Gastroesophageal sphincter (tissue), 4 donors: ENCODE results near the gene P3H2. TPM values are rescaled to one million over a fixed set of nuclear protein-coding genes. Genes with fewer than 3 reads are reported as not detected.

Source experiments
- ATAC-seq: fragments of 150-250 bp; one replicate; pipeline ENCODE4 v1.9.1; 2016; ENCODE audit warnings: mild to moderate bottlenecking, moderate library complexity
- H3K27ac ChIP-seq, 4 donors: fragments of 200-600 bp; sonication (generic) in 3 of 4; 1 replicate in 3 of 4; 2 replicates in 1 of 4; pipeline ENCODE4 v1.5.1; 2016 to 2019
- H3K27me3 ChIP-seq: fragments of 200-600 bp; sonication (generic); one replicate; pipeline ENCODE4 v1.5.1; 2019
- H3K36me3 ChIP-seq, 2 donors: fragments of 200-600 bp; sonication (generic); one replicate each; pipeline ENCODE4 v1.5.1; 2019; ENCODE audit warnings: control low read depth in 1 of 2
- H3K4me1 ChIP-seq, 3 donors: fragments of 200-600 bp; sonication (generic); 1 replicate in 2 of 3; 2 replicates in 1 of 3; pipeline ENCODE4 v1.5.1; 2016 to 2019; ENCODE audit warnings: control low read depth in 2 of 3
- H3K4me3 ChIP-seq, 2 donors: fragments of 200-600 bp; sonication (generic); one replicate each; pipeline ENCODE4 v1.5.1; 2019; ENCODE audit warnings: mild to moderate bottlenecking in 1 of 2, moderate library complexity in 1 of 2
- H3K9me3 ChIP-seq, 3 donors: fragments of 200-600 bp; sonication (generic); one replicate each; pipeline ENCODE4 v1.5.1; 2017 to 2019; ENCODE audit warnings: control low read depth in 2 of 3
- CTCF ChIP-seq, 4 experiments: fragments of 200-600 bp in 2 of 4; fragments of 450-650 bp in 2 of 4; sonication (generic) in 1 of 4; IDR thresholded peaks; one replicate each; pipeline ENCODE4 v1.5.1; 2017 to 2019; ENCODE audit warnings: antibody characterized with exemption in 4 of 4, mild to moderate bottlenecking in 2 of 4, moderate library complexity in 2 of 4
- EP300 ChIP-seq: sonication (generic); formaldehyde crosslinking; IDR thresholded peaks from one replicate; pipeline ENCODE4 v1.6.1; 2017; ENCODE audit warnings: antibody characterized with exemption, mild to moderate bottlenecking
- POLR2A ChIP-seq, 2 donors: fragments of 450-650 bp; IDR thresholded peaks; one replicate each; pipeline ENCODE4 v1.6.1; 2017; ENCODE audit warnings: antibody characterized with exemption in 2 of 2, mild to moderate bottlenecking in 2 of 2, moderate library complexity in 1 of 2
- POLR2AphosphoS5 ChIP-seq: sonication (generic); formaldehyde crosslinking; IDR thresholded peaks from one replicate; pipeline ENCODE4 v1.6.1; 2017; ENCODE audit warnings: antibody characterized with exemption
- WGBS, 2 donors: methylation state at CpG; one replicate each; pipeline ENCODE4 v1.1.5; 2018; ENCODE audit warnings: low coverage in 1 of 2; 5-methylcytosine and 5-hydroxymethylcytosine counted together
- total RNA-seq, 4 donors: library from RNA; depleted of rRNA; stranded (reverse); fragments of >200 nt; gene quantifications; one replicate each; pipeline ENCODE4 v1.1.0, GENCODE V29; 2016

The P3H2 gene
- total RNA-seq, 4 donors from 2014 or later, result 10.6 to 55.9 (median 36.2) TPM

- 88% methylated on average over 2 to 3 of the region's 3 CpGs for WGBS, 2 donors
- H3K36me3 ChIP-seq, result no peaks in the 10 kb centered on the region
Observed at GRCh38 chr3:190063490-190063889, 57.2 kb downstream of the P3H2 start.

GRCh38 chr3:190060192-190060775 lies 60.4 kb downstream of the P3H2 start:
- H3K27ac ChIP-seq, result no peak overlapping the region
- H3K27me3 ChIP-seq, result no peaks in the 10 kb centered on the region
- 75 to 83% methylated on average over 4 of the region's 4 CpGs for WGBS, 2 donors
- no peaks in the 10 kb centered on the region for H3K9me3 ChIP-seq
- ATAC-seq, result no peak
- peaks cover 0 to 17% (median 3%) of the 10 kb centered on the region in 3 donors for H3K4me1 ChIP-seq
- H3K36me3 ChIP-seq, result no peaks in the 10 kb centered on the region
- H3K4me3 ChIP-seq, result no peak overlapping the region
- no peak for TF ChIP-seq POLR2A (IDR thresholded peaks at IDR 0.05)
- TF ChIP-seq CTCF (IDR thresholded peaks at IDR 0.05), result no peak
- TF ChIP-seq POLR2AphosphoS5, result no peak
- no peak for TF ChIP-seq EP300

More at GRCh38 chr3:190063490-190063889, 57.2 kb downstream of the P3H2 start:
- H3K4me1 ChIP-seq, result peaks cover 0 to 10% (median 3%) of the 10 kb centered on the region in 3 donors
- H3K27me3 ChIP-seq, result no peaks in the 10 kb centered on the region
- no peak overlapping the region for H3K4me3 ChIP-seq
- no peaks in the 10 kb centered on the region for H3K9me3 ChIP-seq
- no peak for ATAC-seq
- H3K27ac ChIP-seq, result no peak overlapping the region
- TF ChIP-seq POLR2AphosphoS5, result no peak
- no peak for TF ChIP-seq CTCF (IDR thresholded peaks at IDR 0.05)
- TF ChIP-seq EP300, result no peak
- no peak for TF ChIP-seq POLR2A (IDR thresholded peaks at IDR 0.05)

- H3K27me3 ChIP-seq, result no peaks in the 10 kb centered on the region
- WGBS, 2 donors, result 20% methylated on average over 1 of the region's 1 CpG; no CpG with 5 or more reads in 1 of the 2 donors
- TF ChIP-seq POLR2A (IDR thresholded peaks at IDR 0.05) (no peak), POLR2AphosphoS5 (peak; percentile 31)
- no peaks in the 10 kb centered on the region for H3K9me3 ChIP-seq
- no peak overlapping the region for H3K4me3 ChIP-seq
- peak overlapping the region in 3 of 4 donors; percentile 22 to 44 (median 35) for H3K27ac ChIP-seq
- no peaks in the 10 kb centered on the region for H3K36me3 ChIP-seq
- ATAC-seq, result peak; percentile 10
- H3K4me1 ChIP-seq, result peaks cover 0 to 17% (median 3%) of the 10 kb centered on the region in 3 donors
Observed at GRCh38 chr3:190059242-190059590, 61.5 kb downstream of the P3H2 start.

- peak overlapping the region in 3 of 4 donors; percentile 22 to 44 (median 35) for H3K27ac ChIP-seq
- WGBS, 2 donors, result 58 to 66% methylated on average over 3 to 4 of the region's 4 CpGs
- H3K27me3 ChIP-seq, result no peaks in the 10 kb centered on the region
- no peak overlapping the region for H3K4me3 ChIP-seq
- no peaks in the 10 kb centered on the region for H3K9me3 ChIP-seq
- TF ChIP-seq EP300 (no peak), POLR2AphosphoS5 (peak; percentile 28)
- H3K4me1 ChIP-seq, result peaks cover 0 to 17% (median 3%) of the 10 kb centered on the region in 3 donors
- no peaks in the 10 kb centered on the region for H3K36me3 ChIP-seq
- peak; percentile 44 for ATAC-seq
Observed at GRCh38 chr3:190058521-190059241, 62.0 kb downstream of the P3H2 start.

GRCh38 chr3:190056742-190057141 lies 64.0 kb downstream of the P3H2 start:
- no peak overlapping the region for H3K4me3 ChIP-seq
- H3K36me3 ChIP-seq, result no peaks in the 10 kb centered on the region
- peaks cover 0 to 17% (median 3%) of the 10 kb centered on the region in 3 donors for H3K4me1 ChIP-seq
- no peaks in the 10 kb centered on the region for H3K9me3 ChIP-seq
- H3K27me3 ChIP-seq, result no peaks in the 10 kb centered on the region
- no peak for ATAC-seq
- no peak for TF ChIP-seq EP300
- TF ChIP-seq CTCF (IDR thresholded peaks at IDR 0.05), result no peak
- TF ChIP-seq POLR2AphosphoS5, result no peak
- TF ChIP-seq POLR2A (IDR thresholded peaks at IDR 0.05), result no peak
- H3K27ac ChIP-seq, result peak overlapping the region in 1 of 4 donors; percentile 31
- 39 to 41% methylated on average over 4 of the region's 4 CpGs for WGBS, 2 donors
